ENCODE results near the gene COX18.

COX18 gene, protein sequence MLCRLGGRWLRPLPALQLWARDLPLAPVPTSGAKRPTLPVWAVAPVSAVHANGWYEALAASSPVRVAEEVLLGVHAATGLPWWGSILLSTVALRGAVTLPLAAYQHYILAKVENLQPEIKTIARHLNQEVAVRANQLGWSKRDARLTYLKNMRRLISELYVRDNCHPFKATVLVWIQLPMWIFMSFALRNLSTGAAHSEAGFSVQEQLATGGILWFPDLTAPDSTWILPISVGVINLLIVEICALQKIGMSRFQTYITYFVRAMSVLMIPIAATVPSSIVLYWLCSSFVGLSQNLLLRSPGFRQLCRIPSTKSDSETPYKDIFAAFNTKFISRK

DNA sequence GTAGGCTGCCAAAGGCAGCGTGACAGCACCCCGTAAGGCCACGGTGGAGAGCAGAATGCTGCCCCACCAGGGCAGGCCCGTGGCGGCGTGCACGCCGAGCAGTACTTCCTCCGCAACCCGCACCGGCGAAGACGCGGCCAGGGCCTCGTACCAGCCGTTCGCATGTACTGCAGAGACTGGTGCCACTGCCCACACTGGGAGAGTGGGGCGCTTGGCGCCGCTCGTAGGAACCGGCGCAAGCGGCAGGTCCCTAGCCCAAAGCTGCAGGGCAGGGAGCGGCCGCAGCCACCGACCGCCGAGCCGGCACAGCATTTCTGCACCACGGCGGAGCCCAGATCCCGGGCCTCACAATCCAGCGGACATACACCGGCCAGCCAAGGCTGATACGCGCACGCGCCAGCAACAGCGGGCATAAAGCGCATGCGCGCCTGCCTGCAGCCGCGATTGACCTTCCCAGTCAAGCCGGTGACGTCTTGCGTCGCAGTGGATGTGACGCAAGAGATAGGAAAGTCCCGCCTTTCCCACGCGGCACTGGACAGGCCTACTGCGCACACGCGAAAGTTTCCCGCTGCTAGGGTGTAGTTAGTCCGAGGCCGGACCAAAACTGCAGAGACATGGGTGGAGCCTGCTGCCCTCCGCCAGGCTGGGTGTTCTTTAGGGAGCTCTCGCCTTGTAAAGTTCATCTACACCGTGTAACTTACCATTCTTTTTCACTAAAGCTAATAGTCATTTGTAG is at the start of gene COX18:
COX18 (minus strand) TSS at position 379 of the 736 bp plus-strand sequence; CDS start at position 312, 67 bp downstream.
- peak; percentile 92 for DNase-seq (ENCODE audit: low read depth)

- DNase-seq (ENCODE audit: low read depth) = no peak
These were observed 40.0 kb upstream of the COX18 start for GRCh38 chr4:73109493-73109892.

GRCh38 chr4:73104695-73105094 is 35.2 kb upstream of the COX18 start:
- DNase-seq (ENCODE audit: low read depth) = no peak

GRCh38 chr4:73103799-73104503 is 34.4 kb upstream of the COX18 start:
- no peak for DNase-seq (ENCODE audit: low read depth)

DNA sequence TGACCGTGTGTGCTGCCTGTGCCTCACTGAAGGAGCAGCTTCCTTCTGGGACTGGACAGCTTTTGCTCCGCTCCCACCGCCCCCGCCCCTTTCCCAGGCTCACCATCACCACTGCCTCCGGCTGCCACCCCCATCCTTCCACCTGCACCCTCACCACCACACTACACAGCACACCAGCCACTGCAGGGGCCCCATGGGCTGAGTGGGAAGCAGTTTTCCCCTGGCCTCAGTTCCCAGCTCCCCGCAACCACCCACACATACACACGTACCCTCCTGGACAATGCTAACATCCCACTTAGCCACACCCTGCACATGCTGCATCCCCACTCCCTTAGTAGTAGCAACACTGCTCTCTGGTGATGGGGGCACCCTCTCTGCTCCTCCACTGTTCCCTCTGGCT is 29.6 kb upstream of the COX18 start:
- no peak for DNase-seq (ENCODE audit: low read depth)

- no peak for DNase-seq (ENCODE audit: low read depth)
These were observed 29.2 kb upstream of the COX18 start for GRCh38 chr4:73098713-73099112.

DNA sequence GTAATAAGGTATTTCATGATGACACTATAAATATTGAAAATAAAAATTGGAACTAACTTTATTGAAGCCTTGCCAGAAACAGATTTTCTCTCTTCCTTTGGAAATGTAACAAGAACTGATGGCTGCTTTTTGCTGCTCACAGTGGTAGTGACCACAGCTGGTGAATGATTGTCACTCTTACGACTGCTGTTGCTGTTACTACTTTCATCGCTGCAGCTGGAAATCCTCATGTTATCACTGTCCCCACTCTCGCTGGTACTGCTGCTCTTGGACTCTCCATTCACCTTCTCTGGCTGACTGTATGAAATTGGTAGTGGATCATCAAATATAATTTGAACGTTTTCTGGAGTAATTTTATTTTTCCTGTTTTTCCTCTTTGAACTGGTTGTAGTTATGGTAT is 28.5 kb upstream of the COX18 start:
- no peak for DNase-seq (ENCODE audit: low read depth)

GRCh38 chr4:73092868-73093267 is 23.4 kb upstream of the COX18 start:
- DNase-seq (ENCODE audit: low read depth) = no peak

DNA sequence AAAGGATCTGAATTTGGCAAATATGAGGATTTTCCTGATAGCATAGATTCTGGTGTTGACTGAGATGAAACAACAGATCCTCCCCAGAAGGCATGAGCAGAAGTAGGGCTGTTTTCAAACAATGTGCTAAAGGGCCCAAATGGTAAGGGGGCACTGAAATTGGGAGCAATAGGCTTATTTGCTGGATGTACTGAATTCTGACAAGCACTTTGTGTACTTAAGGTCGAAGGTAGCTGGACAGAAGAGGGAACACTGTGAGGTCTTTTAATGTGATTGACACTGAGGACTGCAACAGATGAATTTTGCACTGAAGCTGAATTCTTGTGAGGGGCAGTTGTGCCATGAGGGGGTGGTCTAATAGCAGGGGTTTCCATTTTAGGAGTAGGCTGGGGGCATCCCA is 21.2 kb upstream of the COX18 start:
- DNase-seq (ENCODE audit: low read depth) = no peak

DNA sequence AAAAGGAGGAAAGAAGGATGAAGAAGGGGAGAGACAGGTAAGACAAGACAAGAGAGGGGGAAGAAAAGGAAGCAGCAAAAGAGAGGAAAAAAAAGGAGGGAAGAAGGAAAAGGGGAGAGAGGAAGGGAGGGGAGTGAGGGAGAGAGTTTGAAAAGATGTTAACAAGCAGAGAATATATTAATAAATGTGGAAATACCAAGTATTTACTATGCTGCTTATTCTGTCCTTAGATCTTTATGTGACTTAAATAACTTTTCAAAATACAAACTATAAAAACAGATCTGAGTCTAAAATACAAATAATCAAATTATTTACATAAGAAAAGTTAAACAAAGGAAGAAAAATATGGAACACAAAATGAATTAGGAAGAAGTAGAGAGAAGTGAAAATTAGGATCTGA is 18.4 kb upstream of the COX18 start:
- no peak for DNase-seq (ENCODE audit: low read depth)

DNA sequence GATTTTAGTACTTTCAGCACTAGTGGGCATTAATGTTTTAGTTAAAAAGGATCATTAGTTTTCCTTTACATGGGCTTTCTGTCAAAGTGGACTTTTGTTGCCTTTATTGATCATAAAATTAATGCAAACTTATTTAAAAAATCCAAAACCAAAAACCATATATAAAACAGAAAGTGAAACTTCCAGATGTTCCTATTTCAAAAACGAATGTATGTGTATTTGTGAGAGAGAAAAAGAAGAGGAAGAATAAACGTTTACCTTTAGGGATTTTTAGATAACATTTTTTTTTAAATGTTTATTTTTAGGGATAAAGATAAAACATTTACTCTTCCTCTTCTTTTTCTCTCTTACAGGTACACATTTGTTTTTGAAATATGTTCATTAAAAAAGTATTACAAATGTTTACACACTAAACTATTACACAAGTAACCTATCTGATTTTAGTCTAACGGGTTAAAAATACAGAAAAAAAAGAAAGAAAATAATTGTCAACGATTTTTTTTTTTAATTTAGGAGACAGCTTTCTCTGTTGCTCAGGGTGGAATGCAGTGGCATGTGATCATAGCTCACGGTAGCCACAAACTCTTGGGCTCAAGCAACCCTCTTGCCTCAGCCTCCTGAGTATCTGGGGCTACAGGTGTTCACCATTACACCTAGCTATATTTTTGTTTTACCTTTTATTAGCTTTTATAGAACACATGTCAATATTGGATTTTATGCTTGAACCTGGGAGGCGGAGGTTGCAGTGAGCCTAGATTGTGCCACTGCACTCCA is 16.8 kb upstream of the COX18 start:
- no peak for DNase-seq (ENCODE audit: low read depth)

DNA sequence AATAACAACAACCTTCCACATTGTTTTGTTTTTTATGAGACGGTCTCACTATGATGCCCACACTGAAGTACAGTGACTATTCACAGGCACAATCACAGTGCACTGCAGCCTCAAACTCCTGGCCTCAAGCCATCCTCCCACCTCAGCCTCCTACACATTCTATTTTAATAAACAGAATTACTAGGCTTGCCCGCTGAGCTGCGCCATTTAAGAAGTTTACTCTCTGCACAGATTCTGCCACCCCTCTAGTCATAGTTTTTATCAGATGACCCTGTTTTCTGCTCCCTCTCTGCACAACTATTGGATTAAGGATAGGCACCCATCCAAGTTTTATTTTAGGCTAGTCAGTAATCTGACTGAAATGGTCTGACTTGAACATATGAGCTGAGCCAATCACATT is 11.3 kb upstream of the COX18 start:
- no peak for DNase-seq (ENCODE audit: low read depth)

DNA sequence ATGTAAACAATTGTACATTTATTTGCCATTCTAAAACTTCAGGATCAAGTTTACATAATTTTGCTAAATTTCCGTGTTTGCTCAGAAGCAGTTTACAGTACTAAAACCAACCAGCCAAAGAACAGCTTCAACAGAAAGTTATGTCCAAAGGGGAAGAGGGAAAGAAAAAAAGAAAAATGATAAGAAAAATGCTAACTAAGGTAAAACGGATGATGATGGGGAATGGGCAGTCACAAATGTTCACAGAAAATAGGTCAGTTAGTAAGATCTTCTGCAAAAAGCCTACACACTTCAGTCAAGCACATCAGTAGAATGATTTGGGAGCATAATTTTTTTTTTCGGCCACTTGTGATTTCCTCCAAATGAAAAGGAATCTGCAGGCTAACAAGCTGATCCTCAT is 6.3 kb upstream of the COX18 start:
- no peak for DNase-seq (ENCODE audit: low read depth)

GRCh38 chr4:73070074-73070390 is 516 bp upstream of the COX18 start:
- no peak for DNase-seq (ENCODE audit: low read depth)

GRCh38 chr4:73068491-73069337 is 802 bp downstream of the COX18 start:
- no peak for DNase-seq (ENCODE audit: low read depth)

DNA sequence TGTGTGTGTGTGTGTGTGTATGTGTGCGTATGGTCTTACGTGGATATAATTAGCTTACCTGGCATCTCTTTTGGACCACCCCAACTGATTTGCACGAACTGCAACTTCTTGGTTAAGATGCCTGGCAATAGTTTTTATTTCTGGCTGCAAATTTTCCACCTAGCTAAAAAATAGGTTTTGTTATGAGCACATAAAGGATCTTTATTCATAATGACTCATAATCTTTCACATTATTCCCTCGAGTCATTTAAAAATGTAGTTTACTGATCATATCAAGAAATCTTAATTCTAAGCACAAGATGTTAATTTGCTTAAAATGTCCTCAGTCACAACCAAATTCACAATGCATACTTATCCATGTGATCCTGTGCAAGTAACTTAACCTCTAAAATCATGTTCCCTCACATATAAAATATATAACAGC is 1.5 kb downstream of the COX18 start:
- no peak for DNase-seq (ENCODE audit: low read depth)

DNA sequence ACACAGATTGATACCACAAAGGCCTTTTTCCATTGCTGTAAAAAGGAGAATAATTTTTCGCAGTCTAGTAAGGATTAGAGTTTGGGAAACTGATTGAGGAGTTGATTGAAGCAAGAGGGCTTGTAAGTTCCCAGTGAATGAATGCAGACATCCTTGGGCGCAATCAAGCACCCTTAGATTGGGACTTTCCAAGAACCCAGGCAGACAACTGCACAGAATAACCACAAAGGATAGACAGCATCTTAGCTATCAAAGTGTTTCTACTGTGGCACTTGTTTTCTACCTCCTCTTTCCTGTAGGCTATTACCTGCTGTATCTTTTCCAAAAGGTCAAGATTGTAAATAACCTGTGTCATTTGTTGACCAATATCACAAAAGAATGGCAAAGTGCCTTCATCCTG is 2.6 kb downstream of the COX18 start:
- no peak for DNase-seq (ENCODE audit: low read depth)

- no peak for DNase-seq (ENCODE audit: low read depth)
These were observed 3.1 kb downstream of the COX18 start for GRCh38 chr4:73066445-73066844.

DNA sequence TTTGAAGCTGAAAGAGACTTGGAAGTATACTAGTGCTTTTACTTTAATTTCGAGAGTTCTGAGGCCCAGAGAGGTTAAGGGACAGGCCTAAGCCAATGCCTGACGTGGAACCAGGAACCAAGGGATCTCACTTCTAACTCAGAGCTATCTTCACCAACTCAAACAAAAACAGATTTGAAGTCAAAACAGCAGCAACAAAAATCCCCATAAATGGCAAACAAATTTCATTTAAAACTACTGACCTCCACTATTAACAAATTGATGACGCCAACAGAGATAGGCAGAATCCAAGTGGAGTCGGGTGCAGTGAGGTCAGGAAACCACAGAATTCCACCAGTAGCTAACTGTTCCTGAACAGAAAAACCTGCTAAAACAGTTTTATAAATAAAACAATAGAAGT is 5.0 kb downstream of the COX18 start:
- DNase-seq (ENCODE audit: low read depth) = no peak

DNA sequence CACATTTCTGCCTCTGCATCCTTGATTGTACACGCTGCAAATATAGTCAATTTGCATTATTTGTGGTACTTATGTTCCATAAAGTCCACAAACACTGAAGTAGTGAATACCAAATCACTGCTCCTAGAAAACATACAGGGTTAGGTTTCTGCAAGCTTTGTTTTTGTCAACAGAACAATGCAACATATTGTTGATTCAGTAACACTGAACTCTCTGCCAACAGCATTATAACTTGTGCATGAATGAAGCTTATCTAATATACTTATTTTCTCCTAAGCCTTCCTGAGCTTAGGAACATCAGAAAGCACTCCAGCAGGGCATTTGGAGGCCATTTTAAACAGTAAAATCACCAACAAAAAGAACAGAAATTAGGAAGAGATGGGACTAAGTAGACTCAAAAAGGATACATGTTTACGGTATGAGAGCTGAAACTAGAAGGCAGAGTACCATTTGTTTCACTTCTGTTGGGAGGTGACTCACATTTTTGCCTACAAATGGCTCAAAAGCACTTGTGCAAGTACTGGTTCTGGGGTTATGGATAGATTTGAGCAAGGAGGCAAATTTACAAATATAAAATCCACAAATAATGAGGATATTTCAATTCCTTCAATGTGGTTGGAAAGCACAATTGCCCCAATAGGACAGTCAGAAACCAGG is 14.1 kb downstream of the COX18 start:
- no peak for DNase-seq (ENCODE audit: low read depth)

DNA sequence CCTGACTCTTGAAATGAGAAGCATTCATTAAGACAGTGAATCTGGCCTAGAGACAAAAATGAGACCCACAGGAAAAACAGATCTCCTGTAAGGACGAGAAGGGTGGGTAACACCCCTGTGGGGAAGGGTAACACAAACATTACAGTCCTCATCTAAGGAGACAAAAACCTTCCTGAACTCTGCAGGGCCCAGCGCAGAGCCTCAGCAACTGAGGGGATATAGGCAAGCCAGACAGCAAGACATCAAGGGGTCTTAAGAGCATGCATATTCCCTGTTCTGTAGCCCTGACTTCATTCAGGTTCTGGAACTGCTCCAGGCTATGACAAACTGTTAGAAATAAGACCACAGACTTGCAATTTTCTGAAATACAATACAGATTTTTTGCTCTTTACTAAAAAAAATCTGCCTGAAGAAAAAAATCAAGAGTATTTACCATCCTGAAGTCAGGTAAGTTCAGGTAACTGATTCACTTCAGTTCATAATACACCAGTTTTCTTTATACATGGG is 15.5 kb downstream of the COX18 start:
- no peak for DNase-seq (ENCODE audit: low read depth)

Measured in stimulated activated CD8-positive, alpha-beta memory T cell treated with anti-CD3 and anti-CD28 coated beads, Interleukin-12 subunit alpha, Interleukin-12 subunit beta, amount 100 ng/mL, for 1 hour (primary cell).